GM18858 (cell line): ENCODE measurements around the gene DENND4C.
"Not testable (repeated sequence)": the region's sequence is repeated elsewhere in the genome, so short reads cannot be mapped to it uniquely, and the experiment has no call there.

ENCODE experiments used
- ATAC-seq: cut with Tn5 transposase; IDR thresholded peaks from one replicate; pipeline ENCODE4 v1.9.1; 2021; ENCODE audit not compliant: unreplicated experiment

DENND4C gene

GRCh38 chr9:19369107-19369506 is 138.6 kb downstream of the DENND4C start:
- ATAC-seq, result no peak

- ATAC-seq, result no peak
Measured at GRCh38 chr9:19371942-19372341, 141.4 kb downstream of the DENND4C start.

GRCh38 chr9:19372567-19372966 is 142.1 kb downstream of the DENND4C start:
- no peak for ATAC-seq

- ATAC-seq, result no peak
Measured at GRCh38 chr9:19373527-19373926, 143.0 kb downstream of the DENND4C start.

GRCh38 chr9:19375538-19375937 is 145.0 kb downstream of the DENND4C start:
- ATAC-seq, result no peak

GRCh38 chr9:19376931-19377330 is 146.4 kb downstream of the DENND4C start:
- no peak for ATAC-seq

GRCh38 chr9:19378164-19378563 is 147.7 kb downstream of the DENND4C start:
- no peak for ATAC-seq

- ATAC-seq, result no peak
Measured at GRCh38 chr9:19378647-19379046, 148.2 kb downstream of the DENND4C start.

GRCh38 chr9:19379283-19379682 is 148.8 kb downstream of the DENND4C start:
- ATAC-seq, result no peak

- peak; percentile 6 for ATAC-seq
Measured at GRCh38 chr9:19379697-19380046, 149.2 kb downstream of the DENND4C start.

GRCh38 chr9:19380826-19381075 is 150.3 kb downstream of the DENND4C start:
- no peak for ATAC-seq

- no peak for ATAC-seq
Measured at GRCh38 chr9:19381656-19382055, 151.2 kb downstream of the DENND4C start.

- ATAC-seq, result not testable (repeated sequence)
Measured at GRCh38 chr9:19385212-19385611, 154.7 kb downstream of the DENND4C start.

- ATAC-seq, result no peak
Measured at GRCh38 chr9:19385786-19386501, 155.5 kb downstream of the DENND4C start.

- ATAC-seq, result no peak
Measured at GRCh38 chr9:19386502-19387044, 156.1 kb downstream of the DENND4C start.

GRCh38 chr9:19387317-19387716 is 156.8 kb downstream of the DENND4C start:
- ATAC-seq, result no peak

- ATAC-seq, result not testable (repeated sequence)
Measured at GRCh38 chr9:19389539-19389938, 159.0 kb downstream of the DENND4C start.

- no peak for ATAC-seq
Measured at GRCh38 chr9:19397845-19398244, 167.4 kb downstream of the DENND4C start.

- not testable (repeated sequence) for ATAC-seq
Measured at GRCh38 chr9:19403231-19403630, 172.7 kb downstream of the DENND4C start.

- no peak for ATAC-seq
Measured at GRCh38 chr9:19404283-19405075, 174.0 kb downstream of the DENND4C start.

- ATAC-seq, result no peak
Measured at GRCh38 chr9:19405771-19406170, 175.3 kb downstream of the DENND4C start.

GRCh38 chr9:19408316-19408692 is 177.8 kb downstream of the DENND4C start:
- no peak for ATAC-seq
